Skeletal muscle tissue (tissue), 4 donors: Measurements from ENCODE around the gene ASAP2. TPM values are rescaled to one million over a fixed set of nuclear protein-coding genes. Genes with fewer than 3 reads are reported as not detected.
"Not testable (repeated sequence)": the region's sequence is repeated elsewhere in the genome, so short reads cannot be mapped to it uniquely, and the experiment has no call there.

Source experiments
- H3K27ac ChIP-seq: one replicate; pipeline ENCODE4 v1.7.0; 2013; ENCODE audit warnings: mild to moderate bottlenecking, low read depth, low read length, inconsistent platforms
- H3K27me3 ChIP-seq, 3 donors: one replicate each; pipeline ENCODE4 v1.7.0; 2013; ENCODE audit warnings: low read length in 3 of 3; ENCODE audit not compliant: control insufficient read depth in 3 of 3, insufficient read depth in 3 of 3
- H3K36me3 ChIP-seq, 3 donors: one replicate each; pipeline ENCODE4 v1.7.0; 2013; ENCODE audit warnings: low read length in 3 of 3; ENCODE audit not compliant: control insufficient read depth in 3 of 3, insufficient read depth in 3 of 3
- H3K4me1 ChIP-seq, 3 donors: one replicate each; pipeline ENCODE4 v1.7.0; 2013; ENCODE audit warnings: low read length in 3 of 3, mild to moderate bottlenecking in 3 of 3; ENCODE audit not compliant: control insufficient read depth in 3 of 3, insufficient read depth in 3 of 3
- H3K4me3 ChIP-seq, 3 donors: one replicate each; pipeline ENCODE4 v1.7.0; 2013; ENCODE audit warnings: low read length in 3 of 3
- H3K9ac ChIP-seq, 3 donors: one replicate each; pipeline ENCODE4 v1.7.0; 2013; ENCODE audit warnings: low read length in 3 of 3, mild to moderate bottlenecking in 3 of 3, moderate library complexity in 2 of 3, low read depth in 1 of 3
- H3K9me3 ChIP-seq, 3 donors: one replicate each; pipeline ENCODE4 v1.7.0; 2013; ENCODE audit warnings: low read length in 3 of 3; ENCODE audit not compliant: control insufficient read depth in 3 of 3
- total RNA-seq: library from RNA; depleted of rRNA; stranded (reverse); fragments of >200 nt; gene quantifications from one replicate; pipeline ENCODE4 v1.2.3, GENCODE V29; 2014
- donor health status: Osteomylitis.

The ASAP2 gene
- total RNA-seq, 1 donor from 2014 or later, result 17.7 TPM

- no peaks in the 10 kb centered on the region for H3K9me3 ChIP-seq
- peaks cover 0 to 13% (median 0%) of the 10 kb centered on the region in 3 donors for H3K27me3 ChIP-seq
- no peaks in the 10 kb centered on the region for H3K36me3 ChIP-seq
- peaks cover 30 to 35% (median 33%) of the 10 kb centered on the region in 3 donors for H3K4me1 ChIP-seq
- no peak overlapping the region for H3K27ac ChIP-seq
- no peak overlapping the region for H3K9ac ChIP-seq
- H3K4me3 ChIP-seq, result no peak overlapping the region
Observed at GRCh38 chr2:9210030-9210429, 3.4 kb downstream of the ASAP2 start.

- peaks cover 26 to 30% (median 27%) of the 10 kb centered on the region in 3 donors for H3K4me1 ChIP-seq
- no peak overlapping the region for H3K9ac ChIP-seq
- H3K27ac ChIP-seq, result peak overlapping the region; percentile 60
- no peaks in the 10 kb centered on the region for H3K9me3 ChIP-seq
- no peaks in the 10 kb centered on the region for H3K36me3 ChIP-seq
- peaks cover 0 to 13% (median 0%) of the 10 kb centered on the region in 3 donors for H3K27me3 ChIP-seq
- no peak overlapping the region for H3K4me3 ChIP-seq
Observed at GRCh38 chr2:9211496-9211895, 4.9 kb downstream of the ASAP2 start.

- H3K4me3 ChIP-seq, result no peak overlapping the region
- no peaks in the 10 kb centered on the region for H3K36me3 ChIP-seq
- H3K4me1 ChIP-seq, result peaks cover 29 to 33% (median 29%) of the 10 kb centered on the region in 3 donors
- peaks cover 0 to 13% (median 0%) of the 10 kb centered on the region in 3 donors for H3K27me3 ChIP-seq
- H3K9me3 ChIP-seq, result no peaks in the 10 kb centered on the region
- peak overlapping the region; percentile 60 for H3K27ac ChIP-seq
- H3K9ac ChIP-seq, result no peak overlapping the region
Observed at GRCh38 chr2:9212010-9212635, 5.5 kb downstream of the ASAP2 start.

- H3K9me3 ChIP-seq, result no peaks in the 10 kb centered on the region
- no peaks in the 10 kb centered on the region for H3K36me3 ChIP-seq
- H3K4me3 ChIP-seq, result peak overlapping the region in 1 of 3 donors; percentile 1
- H3K27ac ChIP-seq, result peak overlapping the region; percentile 60
- peaks cover 0 to 11% (median 0%) of the 10 kb centered on the region in 3 donors for H3K27me3 ChIP-seq
- peaks cover 27 to 33% (median 28%) of the 10 kb centered on the region in 3 donors for H3K4me1 ChIP-seq
- H3K9ac ChIP-seq, result peak overlapping the region in 1 of 3 donors; percentile 25
Observed at GRCh38 chr2:9212661-9213411, 6.2 kb downstream of the ASAP2 start.

GRCh38 chr2:9213477-9214051 is 7.0 kb downstream of the ASAP2 start:
- peak overlapping the region in 1 of 3 donors; percentile 25 for H3K9ac ChIP-seq
- H3K9me3 ChIP-seq, result no peaks in the 10 kb centered on the region
- peaks cover 0 to 9% (median 0%) of the 10 kb centered on the region in 3 donors for H3K27me3 ChIP-seq
- H3K27ac ChIP-seq, result peak overlapping the region; percentile 48
- H3K4me1 ChIP-seq, result peaks cover 27 to 30% (median 28%) of the 10 kb centered on the region in 3 donors
- H3K36me3 ChIP-seq, result no peaks in the 10 kb centered on the region
- peak overlapping the region in 1 of 3 donors; percentile 1 for H3K4me3 ChIP-seq

GRCh38 chr2:9214873-9215272 is 8.3 kb downstream of the ASAP2 start:
- H3K4me1 ChIP-seq, result peaks cover 27 to 30% (median 28%) of the 10 kb centered on the region in 3 donors

GRCh38 chr2:9215680-9216079 is 9.1 kb downstream of the ASAP2 start:
- no peaks in the 10 kb centered on the region for H3K36me3 ChIP-seq
- no peak overlapping the region for H3K9ac ChIP-seq
- H3K4me3 ChIP-seq, result no peak overlapping the region
- no peaks in the 10 kb centered on the region for H3K9me3 ChIP-seq
- H3K4me1 ChIP-seq, result peaks cover 25 to 30% (median 28%) of the 10 kb centered on the region in 3 donors
- H3K27me3 ChIP-seq, result no peaks in the 10 kb centered on the region
- no peak overlapping the region for H3K27ac ChIP-seq

More at GRCh38 chr2:9214873-9215272, 8.3 kb downstream of the ASAP2 start:
- Histone ChIP-seq H3K9ac (no peak overlapping the region), H3K27ac (no peak overlapping the region), H3K9me3 (no peaks in the 10 kb centered on the region), H3K36me3 (no peaks in the 10 kb centered on the region), H3K4me3 (no peak overlapping the region), H3K27me3 (peaks cover 0 to 5% (median 0%) of the 10 kb centered on the region in 3 donors)

- H3K36me3 ChIP-seq, H3K9ac ChIP-seq, H3K9me3 ChIP-seq, H3K27ac ChIP-seq, H3K27me3 ChIP-seq, H3K4me3 ChIP-seq: not testable (repeated sequence)
- peaks cover 25 to 30% (median 28%) of the 10 kb centered on the region in 3 donors for H3K4me1 ChIP-seq
Observed at GRCh38 chr2:9216143-9216542, 9.5 kb downstream of the ASAP2 start.

GRCh38 chr2:9217838-9218770 is 11.5 kb downstream of the ASAP2 start:
- Histone ChIP-seq H3K4me3 (no peak overlapping the region), H3K4me1 (peaks cover 19 to 21% (median 21%) of the 10 kb centered on the region in 3 donors), H3K27me3 (no peaks in the 10 kb centered on the region), H3K36me3 (no peaks in the 10 kb centered on the region), H3K9ac (no peak overlapping the region), H3K27ac (no peak overlapping the region), H3K9me3 (no peaks in the 10 kb centered on the region)
